NCI-H1930 (cell line): ENCODE measurements around the gene KLF6.

Experiments
- DNase-seq, 2 experiments: peaks; one replicate each; lab custom pipeline; 2025; lab: John Stamatoyannopoulos, UW

Gene KLF6

DNA sequence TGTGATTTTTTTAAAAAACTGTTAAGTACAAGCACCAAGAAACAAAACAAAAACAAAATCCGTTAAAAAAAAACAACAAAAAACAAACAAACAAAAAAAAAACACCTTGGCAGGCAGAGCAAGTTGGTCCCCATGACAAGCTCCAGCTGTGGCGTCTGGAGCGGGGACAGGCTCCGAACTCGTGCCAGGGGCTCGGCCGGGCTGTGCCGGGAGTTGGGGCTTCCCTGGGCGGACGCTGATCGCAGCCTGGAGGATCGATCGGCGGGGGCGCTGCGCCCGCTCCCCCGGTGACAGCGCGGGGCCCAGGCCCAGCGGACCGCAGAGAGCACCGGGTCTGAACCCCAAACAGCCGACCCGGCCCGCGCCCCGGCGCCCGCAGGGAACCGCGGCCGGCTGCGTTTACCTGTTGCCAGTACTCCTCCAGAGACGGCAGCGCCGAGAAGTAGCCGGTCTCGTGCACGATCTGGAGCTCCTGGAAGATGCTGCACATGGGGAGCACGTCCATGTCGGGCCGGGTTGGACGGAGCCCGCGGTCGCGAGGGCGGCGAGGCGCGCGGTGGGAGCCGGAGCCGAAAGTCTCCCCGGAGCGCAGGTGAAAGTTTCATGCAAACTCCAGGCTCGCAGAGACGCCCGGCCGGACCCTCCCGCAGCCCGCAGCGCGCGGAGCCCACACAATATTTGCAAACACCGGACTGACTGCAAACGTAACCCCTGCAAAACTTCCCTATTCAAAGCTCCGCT is at the start of gene KLF6:
Gene KLF6 (minus strand): TSS at position 700 of the 741 bp plus-strand sequence. CDS start 195 bp downstream, at position 505.
- no peak for DNase-seq

GRCh38 chr10:3834404-3834803 is 49.4 kb upstream of the KLF6 start:
- no peak for DNase-seq

DNA sequence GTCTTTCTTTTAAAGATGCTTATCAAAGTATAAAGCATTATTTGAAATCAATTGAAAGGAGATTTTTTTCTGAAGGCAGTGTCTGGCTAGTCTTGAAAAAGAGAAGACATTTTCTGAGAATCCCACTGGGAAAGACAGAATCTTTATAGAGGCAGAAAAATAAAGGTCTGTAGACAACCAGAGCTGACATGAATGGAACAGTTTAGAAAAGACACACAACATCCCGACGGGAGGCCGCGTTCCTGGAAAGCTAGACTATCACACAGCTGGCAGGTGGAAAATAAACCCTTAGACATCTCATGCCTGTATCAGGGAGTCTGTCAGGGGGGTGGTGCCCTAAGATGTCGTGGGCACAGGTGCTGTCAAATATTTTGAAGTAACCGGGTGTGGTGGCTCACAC is 48.0 kb upstream of the KLF6 start:
- DNase-seq, result no peak

DNA sequence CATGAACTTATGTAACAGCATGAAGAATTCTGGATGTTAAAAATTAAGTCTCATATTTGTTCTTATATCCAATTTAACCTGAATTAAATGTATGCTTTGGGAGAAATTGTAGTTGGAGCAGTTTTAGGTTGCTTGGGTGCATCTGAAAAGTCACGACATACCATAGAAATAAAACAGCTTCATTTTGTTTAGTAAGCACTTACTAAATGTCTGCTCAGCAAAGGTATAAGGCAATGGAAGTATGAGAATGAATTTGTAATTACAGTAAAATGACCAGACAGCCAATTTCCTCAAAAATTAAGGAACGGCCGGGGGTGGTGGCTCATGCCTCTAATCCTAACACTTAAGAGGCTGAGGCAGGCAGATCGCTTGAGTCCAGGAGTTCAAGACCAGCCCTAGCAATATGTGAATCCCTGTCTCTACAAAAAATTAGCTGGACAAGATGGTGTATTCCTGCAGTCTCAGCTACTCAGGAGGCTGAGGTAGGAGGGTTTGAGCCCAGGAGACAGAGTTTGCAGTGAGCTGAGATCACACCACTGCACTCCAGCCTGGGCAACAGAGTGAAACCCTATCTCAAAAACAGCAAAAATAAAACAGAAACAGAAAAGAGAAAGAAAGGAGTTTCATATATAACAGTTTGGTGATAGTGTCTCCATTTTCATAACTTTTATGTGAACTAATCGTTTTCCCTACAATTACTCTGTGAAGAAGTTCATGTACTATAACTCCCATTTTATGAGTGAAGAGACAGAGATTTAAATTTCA is 47.2 kb upstream of the KLF6 start:
- DNase-seq, result no peak

GRCh38 chr10:3831608-3832007 is 46.6 kb upstream of the KLF6 start:
- no peak for DNase-seq

DNA sequence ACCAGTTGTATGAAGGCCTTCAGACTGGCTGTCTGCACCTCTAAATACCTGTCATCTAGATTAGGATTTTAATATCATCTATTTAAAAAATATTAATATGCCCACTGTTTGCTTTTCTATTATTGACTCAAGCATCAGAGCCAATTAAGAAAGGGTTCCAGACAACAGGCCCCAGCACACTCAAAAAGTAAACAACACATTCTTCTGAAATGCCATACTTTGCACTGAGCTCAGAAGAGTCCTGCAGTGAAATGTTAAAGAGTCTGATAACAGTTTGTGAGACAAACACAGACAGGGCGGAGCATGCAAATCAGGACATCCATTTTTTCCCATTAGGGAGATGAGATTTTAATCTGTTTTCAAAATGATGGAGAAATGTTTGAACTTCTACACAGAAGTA is 45.9 kb upstream of the KLF6 start:
- DNase-seq, result no peak

DNA sequence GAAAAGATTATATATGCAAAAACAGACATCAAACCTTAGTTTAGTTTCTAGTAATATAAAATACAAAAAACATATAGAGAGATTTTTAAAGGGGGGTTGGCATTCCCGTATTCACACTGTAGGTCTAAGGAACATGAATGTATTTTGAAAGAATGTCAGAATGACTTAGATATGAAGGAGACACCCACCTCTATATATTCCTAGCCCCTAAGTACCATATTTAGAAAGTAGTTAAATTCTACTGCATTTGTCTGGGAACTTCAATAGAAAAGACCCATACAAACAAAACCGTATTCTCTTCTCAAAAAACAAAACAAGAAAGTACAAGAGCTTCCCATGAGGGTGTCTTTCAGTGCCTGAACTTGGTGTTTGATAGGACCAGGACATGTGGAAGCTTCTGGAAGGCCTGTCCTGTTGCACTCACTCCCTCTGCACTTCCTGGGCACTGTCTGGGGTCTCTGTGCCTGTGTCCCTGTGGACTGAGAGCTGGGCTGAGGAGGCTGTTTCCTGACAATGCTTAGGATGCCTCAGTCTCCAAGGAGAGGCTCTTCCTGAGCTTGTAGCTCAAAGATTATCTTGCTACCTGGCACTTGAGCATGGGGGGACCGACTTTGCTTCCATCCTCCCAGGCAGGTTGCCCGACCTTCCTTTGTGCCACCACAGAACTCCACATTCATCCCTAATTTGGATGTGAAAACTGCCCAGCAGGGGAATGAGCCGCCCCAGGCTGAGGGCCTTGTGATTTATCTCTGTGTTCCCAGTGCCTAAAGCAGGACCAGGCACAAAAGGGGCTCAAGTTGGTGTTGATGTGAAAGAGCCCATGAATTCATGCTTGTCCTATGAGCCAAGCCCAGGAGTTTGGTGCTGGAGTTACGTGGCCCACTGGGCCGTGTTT is 44.4 kb upstream of the KLF6 start:
- no peak for DNase-seq

GRCh38 chr10:3828404-3829155 is 43.6 kb upstream of the KLF6 start:
- no peak for DNase-seq

GRCh38 chr10:3827768-3828403 is 42.9 kb upstream of the KLF6 start:
- no peak for DNase-seq

GRCh38 chr10:3827266-3827665 is 42.3 kb upstream of the KLF6 start:
- no peak for DNase-seq

DNA sequence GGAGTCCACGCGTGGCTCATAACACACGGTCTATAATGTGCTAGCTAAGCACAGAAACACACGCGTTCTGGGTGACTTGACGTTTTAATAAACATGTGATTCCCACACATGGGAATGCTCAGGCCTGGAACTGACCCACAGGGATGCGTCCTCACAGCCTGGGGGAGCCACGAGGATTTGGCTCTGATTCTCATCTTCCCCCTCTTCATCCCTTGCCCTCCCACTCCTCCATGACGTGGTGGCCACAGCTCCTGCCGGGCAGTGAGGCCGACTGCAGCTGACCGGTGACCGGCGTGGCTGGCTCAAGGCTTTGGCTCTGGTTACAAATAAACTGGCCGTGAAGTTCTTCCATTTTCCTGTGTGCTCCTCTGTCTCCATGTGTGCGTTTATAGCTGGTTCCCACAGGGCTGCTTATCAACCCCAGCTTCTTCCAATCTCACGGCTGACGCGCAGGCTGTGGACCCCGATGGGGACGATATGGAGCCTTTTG is 40.9 kb upstream of the KLF6 start:
- DNase-seq, result no peak

DNA sequence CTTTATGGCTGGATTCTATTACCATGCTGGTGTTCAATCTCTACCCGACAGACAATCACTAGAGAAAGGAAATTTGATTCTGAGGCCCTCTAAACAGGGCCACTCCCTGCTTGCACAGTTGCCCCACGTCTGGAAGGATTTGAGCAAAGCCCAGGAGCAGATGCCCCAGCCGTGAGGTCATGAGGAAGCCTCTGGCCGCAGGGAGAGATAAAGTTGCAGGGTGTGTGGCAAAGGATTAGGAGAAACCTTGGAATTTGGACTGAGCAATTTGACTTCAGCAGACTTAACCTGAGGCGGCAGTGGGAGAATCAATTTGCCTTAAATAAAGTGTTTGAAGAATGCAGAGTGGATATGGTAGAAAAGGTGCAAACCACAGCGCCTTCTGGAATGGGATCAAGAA is 40.2 kb upstream of the KLF6 start:
- DNase-seq, result no peak

DNA sequence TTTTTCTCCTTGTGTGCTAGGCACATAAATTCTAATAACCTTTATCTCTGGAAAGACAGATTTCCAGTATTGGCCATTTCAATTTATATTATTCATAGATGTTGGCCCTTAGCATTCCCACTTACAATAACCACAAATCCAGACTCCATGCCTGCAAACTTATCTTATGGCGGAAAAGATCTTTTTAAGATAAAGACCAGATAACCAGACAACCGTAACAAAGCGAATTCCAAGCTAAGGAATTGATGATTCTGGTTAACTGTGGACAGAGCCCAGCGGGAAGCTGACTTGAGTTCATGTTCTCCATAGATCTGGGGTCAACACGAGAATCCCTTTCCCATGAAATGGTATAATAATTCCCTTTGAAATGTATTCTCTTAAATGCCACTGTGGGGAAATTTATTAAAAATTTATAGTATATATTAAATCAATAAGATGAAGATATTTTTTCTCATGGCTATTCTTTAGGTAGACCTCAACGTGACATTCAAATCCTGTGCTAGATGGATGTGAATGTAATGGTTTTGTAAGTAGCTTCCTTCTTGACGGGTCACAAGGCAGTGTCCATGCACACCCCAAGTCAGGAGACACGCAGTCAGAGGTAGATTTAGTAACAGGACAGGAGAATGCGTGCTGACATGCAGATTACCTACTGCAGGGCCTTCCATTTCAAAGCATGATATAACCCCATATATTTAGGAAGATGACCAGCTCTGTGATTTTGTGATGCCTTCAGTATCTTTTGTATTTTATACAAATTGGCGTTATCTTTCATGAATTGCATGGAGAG is 37.7 kb upstream of the KLF6 start:
- DNase-seq, result no peak

DNA sequence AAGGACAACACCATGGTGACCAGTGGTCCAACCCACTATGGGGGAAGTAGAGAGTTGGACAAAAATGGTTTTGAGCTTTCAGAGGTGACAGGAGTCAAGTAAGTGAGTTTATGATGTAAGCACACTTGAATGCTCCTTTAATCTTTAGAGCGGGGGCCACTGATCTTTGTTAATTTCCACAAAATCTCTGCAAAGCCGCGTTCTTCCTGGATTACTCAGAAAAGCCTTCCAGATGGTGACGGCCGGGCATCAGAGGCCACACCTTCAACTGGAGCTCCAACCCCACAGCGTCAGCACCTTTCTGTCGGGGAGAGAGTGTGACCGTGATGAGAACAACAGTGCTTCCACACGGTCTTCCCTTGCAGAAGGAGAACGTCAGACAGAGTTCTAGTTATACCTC is 35.2 kb upstream of the KLF6 start:
- DNase-seq, result no peak

DNA sequence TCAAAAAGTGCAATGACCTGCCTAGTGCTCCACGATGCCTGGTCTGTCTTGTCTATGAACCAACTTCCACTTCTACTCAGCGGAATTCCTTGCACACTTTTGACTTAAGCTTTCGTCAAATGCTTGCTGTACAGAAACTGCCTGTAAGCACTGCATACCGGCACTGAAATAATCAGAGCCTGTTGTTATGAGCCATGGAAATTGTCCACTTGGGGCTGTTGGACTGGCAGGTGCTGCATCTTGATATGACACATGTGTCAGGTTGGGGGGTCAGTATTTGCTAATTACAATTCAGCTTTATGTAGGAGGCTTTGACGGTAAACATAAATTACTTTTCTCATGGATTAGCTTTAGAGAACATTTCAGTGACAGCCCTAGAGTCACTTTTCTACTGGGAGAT is 32.0 kb upstream of the KLF6 start:
- DNase-seq, result no peak

GRCh38 chr10:3814838-3815220 is 29.8 kb upstream of the KLF6 start:
- DNase-seq, result no peak

GRCh38 chr10:3813986-3814837 is 29.2 kb upstream of the KLF6 start:
- no peak for DNase-seq

- DNase-seq, result no peak
Measured at GRCh38 chr10:3813267-3813666, 28.3 kb upstream of the KLF6 start.

DNA sequence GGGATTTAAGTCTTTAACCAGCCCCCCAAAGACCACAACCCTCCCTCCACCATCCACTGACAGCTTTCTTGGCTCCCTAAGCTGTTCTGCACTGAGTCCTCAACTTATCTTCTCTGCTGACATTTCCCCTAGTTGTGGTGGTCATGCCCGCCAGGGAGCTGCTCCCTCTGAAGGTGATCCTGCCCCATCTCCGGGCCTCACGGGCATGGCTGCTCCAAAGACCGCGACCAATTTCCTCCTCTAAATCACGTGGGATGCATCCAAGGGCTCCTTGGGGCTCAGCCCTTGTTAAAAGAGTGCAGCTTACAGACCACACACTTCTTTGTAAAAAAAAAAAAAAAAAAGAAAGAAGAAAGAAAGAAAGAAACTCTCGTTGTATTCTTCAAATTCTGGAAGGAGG is 27.1 kb upstream of the KLF6 start:
- no peak for DNase-seq
